GM23338 (cell line): ENCODE measurements around the gene CCR7. TPM values are rescaled to one million over a fixed set of nuclear protein-coding genes. Genes with fewer than 3 reads are reported as not detected.

Experiments used
- ATAC-seq: fragments of 200-7000 bp; cut with Tn5 transposase; 3 replicates; pipeline ENCODE4 v1.9.1; 2020
- DNase-seq: peaks from one replicate; pipeline ENCODE4 v3.0.0-alpha.2; 2015; ENCODE audit warnings: low spot score
- H2AFZ ChIP-seq: fragments of 200-600 bp; sonication (generic); 2 replicates; pipeline ENCODE4 v1.8.0; 2016; ENCODE audit warnings: antibody characterized with exemption, mild to moderate bottlenecking, moderate library complexity
- H3F3A ChIP-seq: fragments of 200-600 bp; sonication (generic); replicated peaks from 2 replicates; pipeline ENCODE4 v1.8.0; 2017; ENCODE audit warnings: antibody characterized with exemption, mixed run types, low read depth
- H3K27ac ChIP-seq: fragments of 200-600 bp; sonication (generic); 2 replicates; pipeline ENCODE4 v1.6.1; 2016; ENCODE audit warnings: low read depth
- H3K27me3 ChIP-seq: fragments of 200-600 bp; sonication (generic); 2 replicates; pipeline ENCODE4 v1.8.0; 2016; ENCODE audit warnings: mild to moderate bottlenecking, mixed run types, moderate library complexity; ENCODE audit not compliant: insufficient read depth
- H3K36me3 ChIP-seq: fragments of 200-600 bp; sonication (generic); 2 replicates; pipeline ENCODE4 v1.8.0; 2016; ENCODE audit warnings: mild to moderate bottlenecking; ENCODE audit not compliant: insufficient read depth
- H3K4me1 ChIP-seq: fragments of 200-600 bp; sonication (generic); 2 replicates; pipeline ENCODE4 v1.8.0; 2016; ENCODE audit warnings: mild to moderate bottlenecking, moderate library complexity; ENCODE audit not compliant: insufficient read depth
- H3K4me2 ChIP-seq: fragments of 200-600 bp; sonication (generic); 2 replicates; pipeline ENCODE4 v1.7.1; 2017; ENCODE audit warnings: mixed run types
- H3K4me3 ChIP-seq: fragments of 200-600 bp; sonication (generic); 2 replicates; pipeline ENCODE4 v1.6.1; 2016; ENCODE audit warnings: mixed run types
- H3K79me2 ChIP-seq: fragments of 200-600 bp; sonication (generic); replicated peaks from 2 replicates; pipeline ENCODE4 v1.8.0; 2017; ENCODE audit warnings: mild to moderate bottlenecking; ENCODE audit not compliant: insufficient read depth
- H3K9me2 ChIP-seq: fragments of 200-600 bp; sonication (generic); 2 replicates; pipeline ENCODE4 v1.8.0; 2017; ENCODE audit not compliant: insufficient read depth
- H4K20me1 ChIP-seq: fragments of 200-600 bp; sonication (generic); replicated peaks from 2 replicates; pipeline ENCODE4 v1.8.0; 2017; ENCODE audit warnings: mild to moderate bottlenecking; ENCODE audit not compliant: insufficient read depth
- H3K27ac Mint-ChIP-seq: 2 replicates; pipeline ENCODE4 v1.8.0; 2020; ENCODE audit warnings: inconsistent platforms, mild to moderate bottlenecking, moderate library complexity, mixed read lengths
- H3K27me3 Mint-ChIP-seq: 3 replicates; pipeline ENCODE4 v1.8.0; 2022; ENCODE audit warnings: low read depth, mild to moderate bottlenecking, moderate library complexity, mixed read lengths, inconsistent platforms; ENCODE audit not compliant: insufficient read depth, poor library complexity
- H3K36me3 Mint-ChIP-seq: 3 replicates; pipeline ENCODE4 v1.8.0; 2021; ENCODE audit warnings: low read depth, mild to moderate bottlenecking, inconsistent platforms, moderate library complexity, mixed read lengths
- H3K4me1 Mint-ChIP-seq: 3 replicates; pipeline ENCODE4 v1.8.0; 2020; ENCODE audit warnings: mild to moderate bottlenecking, inconsistent platforms, mixed read lengths
- H3K4me3 Mint-ChIP-seq: 3 replicates; pipeline ENCODE4 v1.8.0; 2021; ENCODE audit warnings: moderate library complexity, mild to moderate bottlenecking, inconsistent platforms, mixed read lengths
- H3K9me3 Mint-ChIP-seq: 3 replicates; pipeline ENCODE4 v1.8.0; 2020; ENCODE audit warnings: moderate library complexity, mild to moderate bottlenecking, inconsistent platforms, mixed read lengths
- CREB1 ChIP-seq: fragments of 250-450 bp; sonication (Bioruptor Pico); IDR thresholded peaks from 2 replicates; pipeline ENCODE4 v1.5.0; 2020; ENCODE audit warnings: low read depth, mild to moderate bottlenecking, moderate library complexity
- ETS1 ChIP-seq: IDR thresholded peaks from 2 replicates; pipeline ENCODE4 v1.6.1; 2016; ENCODE audit warnings: antibody characterized with exemption
- EZH2 ChIP-seq: fragments of 200-600 bp; sonication (generic); IDR thresholded peaks from one replicate; pipeline ENCODE4 v1.8.0; 2017; ENCODE audit warnings: antibody characterized with exemption, mild to moderate bottlenecking, low read depth; ENCODE audit not compliant: unreplicated experiment
- JUNB ChIP-seq: IDR thresholded peaks from one replicate; pipeline ENCODE4 v1.6.1; 2016; ENCODE audit warnings: antibody characterized with exemption; ENCODE audit not compliant: unreplicated experiment
- NANOG ChIP-seq: IDR thresholded peaks from 2 replicates; pipeline ENCODE4 v1.6.1; 2016; ENCODE audit warnings: antibody characterized with exemption, borderline replicate concordance
- POLR2AphosphoS5 ChIP-seq: IDR thresholded peaks from 2 replicates; pipeline ENCODE4 v1.6.1; 2016; ENCODE audit warnings: antibody characterized with exemption, low read depth
- ZNF114 ChIP-seq: fragments of 250-450 bp; sonication (Bioruptor Pico); IDR thresholded peaks from 2 replicates; pipeline ENCODE4 v1.5.0; 2020; ENCODE audit warnings: mild to moderate bottlenecking, moderate library complexity
- ZNF331 ChIP-seq: fragments of 250-450 bp; sonication (Bioruptor Pico); IDR thresholded peaks from 2 replicates; pipeline ENCODE4 v1.5.0; 2020; ENCODE audit warnings: low read depth, mild to moderate bottlenecking, moderate library complexity
- polyA plus RNA-seq: library from polyadenylated mRNA; unstranded; fragments of >200 nt; fragmentation: Nextera tagmentation; extraction: Ambion mirVana; gene quantifications from 2 replicates; pipeline ENCODE4 v1.2.1, GENCODE V29; 2016
- total RNA-seq: library from RNA; depleted of rRNA; stranded (reverse); fragments of >200 nt; shearing (Covaris generic); gene quantifications from 2 replicates; pipeline ENCODE4 v1.2.3, GENCODE V29; 2014
- TF ChIP-seq, protein P1 (sequence below), 2 experiments: fragments of 200-600 bp in 1 of 2; sonication (generic) in 1 of 2; conservative IDR thresholded peaks; 2 replicates each; pipeline versions ENCODE4 v1.5.1 to v1.6.1; 2016 to 2017; ENCODE audit warnings: antibody characterized with exemption in 2 of 2, low read depth in 2 of 2, mild to moderate bottlenecking in 2 of 2, moderate library complexity in 1 of 2
- TF ChIP-seq, protein P2 (sequence below): fragments of 250-450 bp; sonication (Bioruptor Pico); IDR thresholded peaks from 2 replicates; pipeline ENCODE4 v1.5.0; 2020; ENCODE audit warnings: mild to moderate bottlenecking, moderate library complexity

Gene CCR7
- total and polyA plus RNA-seq, 2 experiments from 2014 or later, result 0.37 to 0.59 TPM

- TF ChIP-seq ETS1, result no peak
- no peak for TF ChIP-seq JUNB
- TF ChIP-seq CREB1 (CRISPR knock-in tag), result no peak
- TF ChIP-seq ZNF331, result no peak
- TF ChIP-seq NANOG, result no peak
- Mint-ChIP-seq H3K4me3 (no peak overlapping the region), H3K36me3 (no peaks in the 10 kb centered on the region), H3K27ac (no peak overlapping the region), H3K27me3 (peaks cover 23% of the 10 kb centered on the region), H3K4me1 (peaks cover 17% of the 10 kb centered on the region), H3K9me3 (no peaks in the 10 kb centered on the region; the same call in 2 of the 3 replicates)
- no peak overlapping the region for H3K27ac ChIP-seq
- H3K4me3 ChIP-seq, result no peak overlapping the region
- H2AFZ ChIP-seq, result no peak overlapping the region
- ATAC-seq (no peak), DNase-seq (no peak)
- H3K79me2 ChIP-seq, result no peaks in the 10 kb centered on the region
- no peaks in the 10 kb centered on the region for H4K20me1 ChIP-seq
- H3K36me3 ChIP-seq, result no peaks in the 10 kb centered on the region
- peaks cover 4% of the 10 kb centered on the region; the same call in 1 of the 2 replicates for H3K4me1 ChIP-seq
- H3K4me2 ChIP-seq, result no peak overlapping the region
- H3F3A ChIP-seq, result no peaks in the 10 kb centered on the region
- H3K27me3 ChIP-seq, result no peaks in the 10 kb centered on the region
- no peaks in the 10 kb centered on the region for H3K9me2 ChIP-seq
Observed at GRCh38 chr17:40536295-40537171, 28.7 kb downstream of the CCR7 start.

DNA sequence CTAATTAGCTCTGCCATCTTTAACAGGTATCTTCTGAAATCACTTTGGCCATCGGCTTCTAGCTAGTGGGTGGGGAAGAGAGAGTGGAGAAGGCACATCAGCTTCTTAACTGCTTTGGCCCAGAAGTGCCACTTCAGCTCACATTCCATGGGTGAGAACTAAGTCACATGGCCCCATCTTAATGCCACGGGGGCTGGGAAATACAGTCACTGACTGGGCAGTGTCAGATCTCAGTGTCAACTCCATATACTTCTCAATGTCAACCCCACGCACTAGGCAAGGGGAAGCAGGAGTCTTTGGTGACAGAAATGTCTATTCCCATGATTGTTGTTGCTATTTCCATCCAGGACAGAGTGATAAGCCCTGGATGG, 29.4 kb downstream of the CCR7 start:
- H3K27ac ChIP-seq, result no peak overlapping the region
- peaks cover 4% of the 10 kb centered on the region; the same call in 1 of the 2 replicates for H3K4me1 ChIP-seq
- no peaks in the 10 kb centered on the region for H3K27me3 ChIP-seq
- no peaks in the 10 kb centered on the region for H3F3A ChIP-seq
- H3K36me3 ChIP-seq, result no peaks in the 10 kb centered on the region
- Mint-ChIP-seq H3K9me3 (no peaks in the 10 kb centered on the region; the same call in 2 of the 3 replicates), H3K4me1 (peaks cover 17% of the 10 kb centered on the region), H3K36me3 (no peaks in the 10 kb centered on the region), H3K27ac (no peak overlapping the region), H3K27me3 (peaks cover 21% of the 10 kb centered on the region), H3K4me3 (no peak overlapping the region)
- no peaks in the 10 kb centered on the region for H3K9me2 ChIP-seq
- no peak for DNase-seq
- H3K79me2 ChIP-seq, result no peaks in the 10 kb centered on the region
- no peak overlapping the region for H2AFZ ChIP-seq
- no peaks in the 10 kb centered on the region for H4K20me1 ChIP-seq
- H3K4me2 ChIP-seq, result no peak overlapping the region
- no peak for ATAC-seq
- no peak overlapping the region for H3K4me3 ChIP-seq
- TF ChIP-seq JUNB, result no peak
- TF ChIP-seq, protein P1, sequence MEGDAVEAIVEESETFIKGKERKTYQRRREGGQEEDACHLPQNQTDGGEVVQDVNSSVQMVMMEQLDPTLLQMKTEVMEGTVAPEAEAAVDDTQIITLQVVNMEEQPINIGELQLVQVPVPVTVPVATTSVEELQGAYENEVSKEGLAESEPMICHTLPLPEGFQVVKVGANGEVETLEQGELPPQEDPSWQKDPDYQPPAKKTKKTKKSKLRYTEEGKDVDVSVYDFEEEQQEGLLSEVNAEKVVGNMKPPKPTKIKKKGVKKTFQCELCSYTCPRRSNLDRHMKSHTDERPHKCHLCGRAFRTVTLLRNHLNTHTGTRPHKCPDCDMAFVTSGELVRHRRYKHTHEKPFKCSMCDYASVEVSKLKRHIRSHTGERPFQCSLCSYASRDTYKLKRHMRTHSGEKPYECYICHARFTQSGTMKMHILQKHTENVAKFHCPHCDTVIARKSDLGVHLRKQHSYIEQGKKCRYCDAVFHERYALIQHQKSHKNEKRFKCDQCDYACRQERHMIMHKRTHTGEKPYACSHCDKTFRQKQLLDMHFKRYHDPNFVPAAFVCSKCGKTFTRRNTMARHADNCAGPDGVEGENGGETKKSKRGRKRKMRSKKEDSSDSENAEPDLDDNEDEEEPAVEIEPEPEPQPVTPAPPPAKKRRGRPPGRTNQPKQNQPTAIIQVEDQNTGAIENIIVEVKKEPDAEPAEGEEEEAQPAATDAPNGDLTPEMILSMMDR (conservative IDR thresholded peaks at IDR 0.05; ENCODE audit: low read depth in 2 of 2), result no peak
- no peak for TF ChIP-seq ETS1
- no peak for TF ChIP-seq EZH2
- TF ChIP-seq ZNF114 (CRISPR knock-in tag), result no peak
- no peak for TF ChIP-seq NANOG
- TF ChIP-seq POLR2AphosphoS5, result no peak
- TF ChIP-seq, protein P2, sequence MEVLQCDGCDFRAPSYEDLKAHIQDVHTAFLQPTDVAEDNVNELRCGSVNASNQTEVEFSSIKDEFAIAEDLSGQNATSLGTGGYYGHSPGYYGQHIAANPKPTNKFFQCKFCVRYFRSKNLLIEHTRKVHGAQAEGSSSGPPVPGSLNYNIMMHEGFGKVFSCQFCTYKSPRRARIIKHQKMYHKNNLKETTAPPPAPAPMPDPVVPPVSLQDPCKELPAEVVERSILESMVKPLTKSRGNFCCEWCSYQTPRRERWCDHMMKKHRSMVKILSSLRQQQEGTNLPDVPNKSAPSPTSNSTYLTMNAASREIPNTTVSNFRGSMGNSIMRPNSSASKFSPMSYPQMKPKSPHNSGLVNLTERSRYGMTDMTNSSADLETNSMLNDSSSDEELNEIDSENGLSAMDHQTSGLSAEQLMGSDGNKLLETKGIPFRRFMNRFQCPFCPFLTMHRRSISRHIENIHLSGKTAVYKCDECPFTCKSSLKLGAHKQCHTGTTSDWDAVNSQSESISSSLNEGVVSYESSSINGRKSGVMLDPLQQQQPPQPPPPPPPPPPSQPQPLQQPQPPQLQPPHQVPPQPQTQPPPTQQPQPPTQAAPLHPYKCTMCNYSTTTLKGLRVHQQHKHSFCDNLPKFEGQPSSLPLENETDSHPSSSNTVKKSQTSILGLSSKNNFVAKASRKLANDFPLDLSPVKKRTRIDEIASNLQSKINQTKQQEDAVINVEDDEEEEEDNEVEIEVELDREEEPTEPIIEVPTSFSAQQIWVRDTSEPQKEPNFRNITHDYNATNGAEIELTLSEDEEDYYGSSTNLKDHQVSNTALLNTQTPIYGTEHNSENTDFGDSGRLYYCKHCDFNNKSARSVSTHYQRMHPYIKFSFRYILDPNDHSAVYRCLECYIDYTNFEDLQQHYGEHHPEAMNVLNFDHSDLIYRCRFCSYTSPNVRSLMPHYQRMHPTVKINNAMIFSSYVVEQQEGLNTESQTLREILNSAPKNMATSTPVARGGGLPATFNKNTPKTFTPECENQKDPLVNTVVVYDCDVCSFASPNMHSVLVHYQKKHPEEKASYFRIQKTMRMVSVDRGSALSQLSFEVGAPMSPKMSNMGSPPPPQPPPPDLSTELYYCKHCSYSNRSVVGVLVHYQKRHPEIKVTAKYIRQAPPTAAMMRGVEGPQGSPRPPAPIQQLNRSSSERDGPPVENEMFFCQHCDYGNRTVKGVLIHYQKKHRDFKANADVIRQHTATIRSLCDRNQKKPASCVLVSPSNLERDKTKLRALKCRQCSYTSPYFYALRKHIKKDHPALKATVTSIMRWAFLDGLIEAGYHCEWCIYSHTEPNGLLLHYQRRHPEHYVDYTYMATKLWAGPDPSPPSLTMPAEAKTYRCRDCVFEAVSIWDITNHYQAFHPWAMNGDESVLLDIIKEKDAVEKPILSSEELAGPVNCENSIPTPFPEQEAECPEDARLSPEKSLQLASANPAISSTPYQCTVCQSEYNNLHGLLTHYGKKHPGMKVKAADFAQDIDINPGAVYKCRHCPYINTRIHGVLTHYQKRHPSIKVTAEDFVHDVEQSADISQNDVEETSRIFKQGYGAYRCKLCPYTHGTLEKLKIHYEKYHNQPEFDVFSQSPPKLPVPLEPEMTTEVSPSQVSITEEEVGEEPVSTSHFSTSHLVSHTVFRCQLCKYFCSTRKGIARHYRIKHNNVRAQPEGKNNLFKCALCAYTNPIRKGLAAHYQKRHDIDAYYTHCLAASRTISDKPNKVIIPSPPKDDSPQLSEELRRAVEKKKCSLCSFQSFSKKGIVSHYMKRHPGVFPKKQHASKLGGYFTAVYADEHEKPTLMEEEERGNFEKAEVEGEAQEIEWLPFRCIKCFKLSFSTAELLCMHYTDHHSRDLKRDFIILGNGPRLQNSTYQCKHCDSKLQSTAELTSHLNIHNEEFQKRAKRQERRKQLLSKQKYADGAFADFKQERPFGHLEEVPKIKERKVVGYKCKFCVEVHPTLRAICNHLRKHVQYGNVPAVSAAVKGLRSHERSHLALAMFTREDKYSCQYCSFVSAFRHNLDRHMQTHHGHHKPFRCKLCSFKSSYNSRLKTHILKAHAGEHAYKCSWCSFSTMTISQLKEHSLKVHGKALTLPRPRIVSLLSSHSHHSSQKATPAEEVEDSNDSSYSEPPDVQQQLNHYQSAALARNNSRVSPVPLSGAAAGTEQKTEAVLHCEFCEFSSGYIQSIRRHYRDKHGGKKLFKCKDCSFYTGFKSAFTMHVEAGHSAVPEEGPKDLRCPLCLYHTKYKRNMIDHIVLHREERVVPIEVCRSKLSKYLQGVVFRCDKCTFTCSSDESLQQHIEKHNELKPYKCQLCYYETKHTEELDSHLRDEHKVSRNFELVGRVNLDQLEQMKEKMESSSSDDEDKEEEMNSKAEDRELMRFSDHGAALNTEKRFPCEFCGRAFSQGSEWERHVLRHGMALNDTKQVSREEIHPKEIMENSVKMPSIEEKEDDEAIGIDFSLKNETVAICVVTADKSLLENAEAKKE (CRISPR knock-in tag), result no peak
- no peak for TF ChIP-seq CREB1 (CRISPR knock-in tag)
- TF ChIP-seq ZNF331, result no peak
